HL-60/S4 (cell line): ENCODE data around the gene BEND5.

ENCODE experiments used
- in situ Hi-C: fragments of 300-500 bp; cut with MboI; formaldehyde crosslinking; loops from 2 replicates; pipeline ENCODE4 v1.14.3; 2022; ENCODE audit warnings: low sequenced_read_pairs

BEND5 gene

GRCh38 chr1:48684381-48684780, 92.3 kb downstream of the BEND5 start:
- in situ Hi-C loops: loop anchor here (25.0 kb wide), 2 partner anchors 128 to 1653 kb away; no protein-coding TSS in a partner anchor

- in situ Hi-C loops: loop anchor here (25.0 kb wide), 2 partner anchors 128 to 1653 kb away; no protein-coding TSS in a partner anchor
These were observed 92.9 kb downstream of the BEND5 start for GRCh38 chr1:48683839-48684238.

- in situ Hi-C loops: loop anchor here (25.0 kb wide), 2 partner anchors 131 to 1656 kb away; no protein-coding TSS in a partner anchor
These were observed 95.0 kb downstream of the BEND5 start for GRCh38 chr1:48681476-48682305.

- in situ Hi-C loops: loop anchor here (25.0 kb wide), 2 partner anchors 132 to 1657 kb away; no protein-coding TSS in a partner anchor
These were observed 96.2 kb downstream of the BEND5 start for GRCh38 chr1:48680411-48681035.

- in situ Hi-C loops: loop anchor here (25.0 kb wide), 2 partner anchors 132 to 1657 kb away; no protein-coding TSS in a partner anchor
These were observed 96.8 kb downstream of the BEND5 start for GRCh38 chr1:48679859-48680258.

- in situ Hi-C loops: loop anchor here (25.0 kb wide), 2 partner anchors 133 to 1658 kb away; no protein-coding TSS in a partner anchor
These were observed 97.8 kb downstream of the BEND5 start for GRCh38 chr1:48678710-48679505.
